Stimulated activated CD8-positive, alpha-beta memory T cell treated with anti-CD3 and anti-CD28 coated beads, Interleukin-2, amount 100 ng/mL, for 48 hours (primary cell): ENCODE data around the gene SP8.

Source experiments
- DNase-seq, 2 donors: peaks; one replicate each; pipeline ENCODE4 v3.0.0-alpha.2; 2020; ENCODE audit warnings: low read depth in 2 of 2

SP8 gene

GRCh38 chr7:20794676-20795075 is 8.0 kb upstream of the SP8 start:
- DNase-seq = no peak

GRCh38 chr7:20793694-20794394 is 7.2 kb upstream of the SP8 start:
- no peak for DNase-seq

- DNase-seq = no peak
Observed at GRCh38 chr7:20793248-20793647, 6.6 kb upstream of the SP8 start.

GRCh38 chr7:20791538-20792434 is 5.1 kb upstream of the SP8 start:
- no peak for DNase-seq

- no peak for DNase-seq
Observed at GRCh38 chr7:20790375-20790774, 3.7 kb upstream of the SP8 start.

GRCh38 chr7:20788420-20788990 is 1.8 kb upstream of the SP8 start:
- DNase-seq = no peak

- no peak for DNase-seq
Observed at GRCh38 chr7:20787660-20788419, 1.2 kb upstream of the SP8 start.

- no peak for DNase-seq
Observed at GRCh38 chr7:20786421-20786778, 286 bp downstream of the SP8 start.

- DNase-seq = no peak
Observed at GRCh38 chr7:20786049-20786412, 655 bp downstream of the SP8 start.

GRCh38 chr7:20785157-20786048 is 1.3 kb downstream of the SP8 start:
- DNase-seq = no peak

GRCh38 chr7:20784388-20785156 is 2.1 kb downstream of the SP8 start:
- DNase-seq = no peak

GRCh38 chr7:20783700-20784387 is 2.8 kb downstream of the SP8 start:
- no peak for DNase-seq

- no peak for DNase-seq
Observed at GRCh38 chr7:20783125-20783699, 3.5 kb downstream of the SP8 start.

GRCh38 chr7:20779041-20779440 is 7.6 kb downstream of the SP8 start:
- DNase-seq = no peak

- DNase-seq = no peak
Observed at GRCh38 chr7:20778063-20778721, 8.5 kb downstream of the SP8 start.

GRCh38 chr7:20777377-20778062 is 9.2 kb downstream of the SP8 start:
- no peak for DNase-seq

GRCh38 chr7:20776942-20777341 is 9.7 kb downstream of the SP8 start:
- DNase-seq = no peak

- no peak for DNase-seq
Observed at GRCh38 chr7:20776214-20776911, 10.3 kb downstream of the SP8 start.
